GM19099 (cell line): ENCODE data around the gene FOXC2.

Experiments
- POLR2A ChIP-seq: IDR thresholded peaks from 3 replicates; pipeline ENCODE4 v1.6.1; 2011; ENCODE audit warnings: low read depth; ENCODE audit not compliant: insufficient read length; ENCODE audit errors: extremely low read depth

FOXC2 gene

DNA sequence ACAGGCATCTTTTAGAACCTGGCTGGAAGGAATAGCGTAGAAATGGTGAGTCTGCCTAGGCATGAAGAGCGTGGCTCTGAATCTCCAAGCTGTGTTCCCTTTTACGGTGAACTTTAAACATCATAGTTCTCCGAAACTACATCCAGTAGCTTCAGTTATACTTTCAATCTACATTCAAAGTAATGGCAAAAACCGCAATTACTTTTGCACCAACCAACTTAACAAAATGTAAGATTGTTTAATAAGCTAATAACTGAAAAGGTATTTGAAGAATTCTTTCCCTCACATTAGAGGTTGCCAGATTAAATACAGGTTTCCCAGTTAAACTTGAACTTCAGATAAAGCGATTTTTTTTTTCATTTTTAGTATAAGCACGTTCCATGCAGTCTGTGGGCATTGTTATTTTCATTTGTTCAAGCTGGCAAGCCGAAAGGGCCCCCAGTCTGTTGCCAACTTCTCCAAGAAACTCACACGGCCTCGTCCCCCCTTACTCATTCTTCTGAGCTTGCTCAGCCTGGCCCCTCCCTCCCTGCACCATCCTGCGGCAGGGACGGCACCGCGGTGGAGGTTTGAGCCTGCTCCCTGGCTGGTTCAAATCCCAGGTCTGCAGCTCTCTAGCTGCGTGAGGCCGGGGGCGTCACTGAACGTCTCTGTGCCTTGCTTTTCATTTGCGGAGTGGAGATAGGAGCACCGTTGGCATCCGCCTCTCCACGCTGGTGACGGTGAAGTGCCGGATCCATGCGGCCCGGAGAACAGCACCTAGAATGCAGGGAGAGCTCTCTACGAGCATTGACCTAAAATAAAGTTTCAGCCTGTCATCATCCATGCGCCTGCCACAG, 8.1 kb upstream of the FOXC2 start:
- no peak for TF ChIP-seq POLR2A

DNA sequence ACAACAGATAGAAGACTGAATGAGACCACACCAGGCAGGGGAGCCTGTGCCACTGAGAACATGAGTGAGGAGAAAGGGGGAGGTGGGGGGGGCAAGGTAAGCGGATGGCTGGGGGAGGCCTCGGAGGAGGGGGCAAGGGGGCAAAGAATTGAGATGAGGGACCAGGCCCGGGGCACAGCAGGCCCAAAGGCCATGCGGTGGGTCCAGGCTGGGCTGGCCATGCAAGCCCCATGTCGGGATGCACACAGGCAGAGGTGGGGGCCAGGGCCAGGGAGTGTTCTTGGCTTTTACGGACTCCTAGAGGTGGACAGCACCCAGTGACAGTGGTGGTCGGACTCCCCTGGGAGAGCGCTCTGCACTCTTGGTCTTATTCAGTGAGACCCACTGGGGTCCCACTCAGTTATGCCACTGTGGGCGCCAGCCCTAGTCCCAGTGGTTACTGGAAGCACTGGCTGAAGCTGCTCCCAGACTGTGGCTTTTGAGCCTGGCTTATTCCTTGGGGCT, 6.8 kb upstream of the FOXC2 start:
- TF ChIP-seq POLR2A = no peak

DNA sequence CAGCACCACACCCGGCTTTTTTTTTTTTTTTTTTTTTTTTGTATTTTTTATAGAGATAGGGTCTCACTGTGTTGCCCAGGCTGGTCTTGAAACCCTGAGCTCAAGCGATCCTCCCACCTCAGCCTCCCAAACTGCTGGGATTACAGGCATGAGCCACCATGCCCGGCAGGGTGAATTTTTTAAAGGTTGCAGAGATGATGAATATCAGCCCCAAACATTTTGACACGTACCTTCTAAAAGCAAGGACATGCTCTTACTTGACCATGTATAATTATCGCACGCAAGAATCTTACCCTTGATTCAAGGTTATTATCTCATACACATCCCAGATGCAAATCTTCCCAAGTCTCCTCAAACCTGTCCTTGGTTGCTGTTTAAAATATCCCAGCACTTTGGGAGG, 4.3 kb upstream of the FOXC2 start:
- TF ChIP-seq POLR2A = no peak

DNA sequence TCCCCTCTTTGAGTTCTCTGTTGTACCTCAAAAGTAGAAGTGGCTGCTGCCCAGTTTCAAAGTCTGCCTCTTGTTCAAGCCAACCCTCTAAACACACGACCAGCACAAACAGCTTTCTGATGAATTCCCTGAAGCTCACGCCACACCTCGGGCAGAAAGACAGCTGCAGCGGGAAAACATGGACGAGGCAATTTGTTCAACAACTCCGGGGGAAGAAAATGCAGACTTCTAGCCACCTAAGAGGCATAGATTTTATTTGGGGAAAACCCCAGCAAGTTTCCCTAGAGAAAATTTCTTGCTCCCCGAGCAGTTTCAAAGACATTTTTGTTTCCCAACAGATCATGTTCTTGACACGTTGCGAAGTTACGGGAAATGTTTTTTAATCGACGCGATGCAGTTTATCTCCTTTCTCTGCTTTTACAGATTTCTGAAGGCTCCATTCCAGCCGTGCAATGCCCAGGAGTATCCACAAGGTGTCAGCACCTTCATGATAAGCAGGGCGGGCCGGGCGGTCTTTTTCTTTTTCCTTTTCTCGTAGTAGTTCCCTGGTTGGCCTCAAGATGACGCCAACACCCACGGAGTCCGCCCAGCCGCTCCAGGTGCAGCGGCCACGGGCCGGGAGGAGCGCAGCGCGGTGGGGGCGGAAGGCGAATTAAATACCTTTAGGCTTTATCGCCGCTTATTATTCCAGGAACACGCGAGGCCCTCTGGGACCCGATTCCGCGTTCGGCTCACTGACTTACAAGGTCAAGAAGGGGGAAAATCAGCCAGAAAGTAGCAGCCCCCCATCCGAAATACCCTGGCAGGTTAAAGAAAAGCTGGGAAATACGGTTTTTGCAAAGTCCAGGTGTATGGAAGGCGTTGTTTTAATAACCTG, 2.9 kb upstream of the FOXC2 start:
- TF ChIP-seq POLR2A = no peak

DNA sequence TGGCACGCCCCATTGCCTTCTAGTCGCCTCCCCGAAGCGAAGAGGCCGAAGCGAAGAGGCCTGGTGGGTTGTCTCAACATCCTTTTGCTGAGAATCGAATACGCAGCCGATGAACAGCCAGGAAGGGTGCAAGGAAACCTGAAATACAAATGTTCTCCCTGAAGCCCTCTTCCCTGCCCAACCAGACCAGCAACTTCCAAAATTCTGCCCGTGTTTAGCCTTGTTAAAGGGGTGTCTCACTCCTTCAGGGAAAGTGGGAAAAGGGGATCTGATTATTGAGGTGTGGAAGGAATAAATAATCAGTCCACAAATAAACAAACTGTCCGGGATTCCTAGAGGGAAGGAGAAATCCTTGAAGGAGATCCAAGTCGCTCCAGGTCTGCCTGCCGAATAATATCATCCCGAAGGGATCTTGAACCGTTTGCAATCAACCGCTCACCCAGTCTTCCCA, 1.4 kb upstream of the FOXC2 start:
- no peak for TF ChIP-seq POLR2A

DNA sequence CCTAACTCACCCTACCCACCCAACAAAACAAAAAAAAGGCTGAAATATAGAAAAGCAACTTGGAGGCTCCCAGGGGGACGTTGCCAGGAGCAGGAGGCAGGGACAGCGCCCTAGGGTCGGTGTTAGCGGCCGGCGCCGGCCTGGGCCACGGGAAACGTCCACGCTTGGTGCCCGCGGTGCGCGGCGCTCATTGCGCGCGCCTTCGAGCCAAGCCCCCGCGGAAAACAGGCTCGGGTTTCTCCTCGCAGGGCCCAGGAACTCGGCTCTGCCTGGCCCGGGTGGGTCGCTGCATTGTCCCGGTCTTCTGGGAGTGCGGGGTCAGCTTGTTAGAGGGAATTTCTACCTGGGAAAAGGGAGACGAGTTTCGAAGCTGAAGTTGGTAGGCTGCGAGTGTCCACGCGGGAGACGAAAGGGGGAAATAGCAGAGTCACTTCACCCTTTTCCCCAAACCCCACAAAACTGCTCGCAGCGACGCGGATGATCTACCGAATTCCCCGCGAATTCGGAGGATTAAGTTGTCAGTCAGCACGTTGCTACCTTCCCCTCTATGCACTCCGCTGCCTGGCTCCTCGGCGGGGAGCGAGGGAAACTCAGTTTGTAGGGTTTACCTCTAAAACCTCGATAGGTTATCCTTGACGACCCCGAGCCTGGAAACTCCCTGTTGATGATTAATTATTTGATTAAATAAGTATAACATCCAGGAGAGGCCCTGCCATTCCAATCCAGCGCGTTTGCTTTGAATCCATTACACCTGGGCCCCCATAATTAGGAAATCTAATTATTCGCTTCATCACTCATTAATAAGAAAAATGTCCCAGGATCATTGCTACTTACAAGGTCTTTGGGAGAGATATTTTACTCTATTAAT, 751 bp upstream of the FOXC2 start:
- no peak for TF ChIP-seq POLR2A

DNA sequence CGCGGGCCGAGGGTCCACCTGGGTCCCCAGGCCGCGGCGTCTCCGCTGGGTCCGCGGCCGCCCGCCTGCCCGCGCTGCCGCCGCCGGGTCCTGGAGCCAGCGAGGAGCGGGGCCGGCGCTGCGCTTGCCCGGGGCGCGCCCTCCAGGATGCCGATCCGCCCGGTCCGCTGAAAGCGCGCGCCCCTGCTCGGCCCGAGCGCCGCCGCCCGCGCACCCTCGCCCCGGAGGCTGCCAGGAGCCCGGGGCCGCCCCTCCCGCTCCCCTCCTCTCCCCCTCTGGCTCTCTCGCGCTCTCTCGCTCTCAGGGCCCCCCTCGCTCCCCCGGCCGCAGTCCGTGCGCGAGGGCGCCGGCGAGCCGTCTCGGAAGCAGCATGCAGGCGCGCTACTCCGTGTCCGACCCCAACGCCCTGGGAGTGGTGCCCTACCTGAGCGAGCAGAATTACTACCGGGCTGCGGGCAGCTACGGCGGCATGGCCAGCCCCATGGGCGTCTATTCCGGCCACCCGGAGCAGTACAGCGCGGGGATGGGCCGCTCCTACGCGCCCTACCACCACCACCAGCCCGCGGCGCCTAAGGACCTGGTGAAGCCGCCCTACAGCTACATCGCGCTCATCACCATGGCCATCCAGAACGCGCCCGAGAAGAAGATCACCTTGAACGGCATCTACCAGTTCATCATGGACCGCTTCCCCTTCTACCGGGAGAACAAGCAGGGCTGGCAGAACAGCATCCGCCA, 504 bp downstream of the FOXC2 start:
- TF ChIP-seq POLR2A = no peak

DNA sequence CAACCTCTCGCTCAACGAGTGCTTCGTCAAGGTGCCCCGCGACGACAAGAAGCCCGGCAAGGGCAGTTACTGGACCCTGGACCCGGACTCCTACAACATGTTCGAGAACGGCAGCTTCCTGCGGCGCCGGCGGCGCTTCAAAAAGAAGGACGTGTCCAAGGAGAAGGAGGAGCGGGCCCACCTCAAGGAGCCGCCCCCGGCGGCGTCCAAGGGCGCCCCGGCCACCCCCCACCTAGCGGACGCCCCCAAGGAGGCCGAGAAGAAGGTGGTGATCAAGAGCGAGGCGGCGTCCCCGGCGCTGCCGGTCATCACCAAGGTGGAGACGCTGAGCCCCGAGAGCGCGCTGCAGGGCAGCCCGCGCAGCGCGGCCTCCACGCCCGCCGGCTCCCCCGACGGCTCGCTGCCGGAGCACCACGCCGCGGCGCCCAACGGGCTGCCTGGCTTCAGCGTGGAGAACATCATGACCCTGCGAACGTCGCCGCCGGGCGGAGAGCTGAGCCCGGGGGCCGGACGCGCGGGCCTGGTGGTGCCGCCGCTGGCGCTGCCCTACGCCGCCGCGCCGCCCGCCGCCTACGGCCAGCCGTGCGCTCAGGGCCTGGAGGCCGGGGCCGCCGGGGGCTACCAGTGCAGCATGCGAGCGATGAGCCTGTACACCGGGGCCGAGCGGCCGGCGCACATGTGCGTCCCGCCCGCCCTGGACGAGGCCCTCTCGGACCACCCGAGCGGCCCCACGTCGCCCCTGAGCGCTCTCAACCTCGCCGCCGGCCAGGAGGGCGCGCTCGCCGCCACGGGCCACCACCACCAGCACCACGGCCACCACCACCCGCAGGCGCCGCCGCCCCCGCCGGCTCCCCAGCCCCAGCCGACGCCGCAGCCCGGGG, 1.3 kb downstream of the FOXC2 start:
- TF ChIP-seq POLR2A = no peak

DNA sequence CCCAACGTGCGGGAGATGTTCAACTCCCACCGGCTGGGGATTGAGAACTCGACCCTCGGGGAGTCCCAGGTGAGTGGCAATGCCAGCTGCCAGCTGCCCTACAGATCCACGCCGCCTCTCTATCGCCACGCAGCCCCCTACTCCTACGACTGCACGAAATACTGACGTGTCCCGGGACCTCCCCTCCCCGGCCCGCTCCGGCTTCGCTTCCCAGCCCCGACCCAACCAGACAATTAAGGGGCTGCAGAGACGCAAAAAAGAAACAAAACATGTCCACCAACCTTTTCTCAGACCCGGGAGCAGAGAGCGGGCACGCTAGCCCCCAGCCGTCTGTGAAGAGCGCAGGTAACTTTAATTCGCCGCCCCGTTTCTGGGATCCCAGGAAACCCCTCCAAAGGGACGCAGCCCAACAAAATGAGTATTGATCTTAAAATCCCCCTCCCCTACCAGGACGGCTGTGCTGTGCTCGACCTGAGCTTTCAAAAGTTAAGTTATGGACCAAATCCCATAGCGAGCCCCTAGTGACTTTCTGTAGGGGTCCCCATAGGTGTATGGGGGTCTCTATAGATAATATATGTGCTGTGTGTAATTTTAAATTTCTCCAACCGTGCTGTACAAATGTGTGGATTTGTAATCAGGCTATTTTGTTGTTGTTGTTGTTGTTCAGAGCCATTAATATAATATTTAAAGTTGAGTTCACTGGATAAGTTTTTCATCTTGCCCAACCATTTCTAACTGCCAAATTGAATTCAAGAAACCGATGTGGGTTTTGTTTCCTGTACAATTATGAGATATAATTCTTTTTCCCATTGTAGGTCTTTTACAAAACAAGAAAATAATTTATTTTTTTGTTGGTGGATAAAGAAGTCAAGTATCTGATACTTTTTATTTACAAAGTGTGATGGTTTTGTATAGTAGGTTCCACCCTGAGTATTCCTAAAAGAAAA, 2.3 kb downstream of the FOXC2 start:
- no peak for TF ChIP-seq POLR2A

DNA sequence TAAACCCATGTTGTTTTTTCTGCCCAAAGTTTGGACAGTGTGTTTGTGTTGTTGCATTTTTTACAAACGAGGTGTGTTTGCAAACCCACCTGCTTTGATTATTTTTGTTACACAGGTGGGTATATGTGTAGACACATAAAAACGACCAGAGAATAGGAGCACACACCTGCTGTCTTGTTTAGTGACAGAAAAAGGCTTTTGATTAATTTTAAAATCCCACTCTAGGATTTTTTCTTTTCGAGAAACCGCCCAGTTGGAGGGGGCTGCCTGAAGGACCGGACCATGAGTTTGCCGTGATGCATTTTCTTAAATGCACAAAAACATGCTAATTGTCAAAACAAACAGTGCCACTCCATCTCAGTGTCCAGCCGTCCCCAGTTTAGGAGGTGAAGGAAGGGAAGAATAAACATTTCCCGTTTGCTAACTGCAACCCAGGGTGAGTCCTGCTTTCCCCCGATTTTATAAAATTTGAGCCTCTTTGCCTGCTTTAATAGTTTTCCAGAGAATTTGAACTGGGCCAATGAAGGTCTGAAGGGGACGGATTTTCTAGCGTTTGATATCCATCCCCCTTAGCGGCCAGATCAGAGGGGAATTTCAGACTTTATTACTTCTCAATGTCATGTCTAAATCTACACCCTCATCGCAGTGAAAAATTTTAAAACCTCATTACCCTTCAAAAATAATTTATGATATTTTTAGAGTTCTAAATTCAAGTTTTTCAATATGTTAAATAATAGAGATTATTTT, 3.2 kb downstream of the FOXC2 start:
- TF ChIP-seq POLR2A = no peak
